PC-9 (cell line): ENCODE measurements around the gene FBXW7.

ENCODE experiments used
- EZH2 ChIP-seq: fragments of 200-600 bp; sonication (generic); IDR thresholded peaks from 2 replicates; pipeline ENCODE4 v1.8.0; 2017; ENCODE audit warnings: antibody characterized with exemption, low read depth
- TF ChIP-seq, protein P1 (sequence below): fragments of 200-600 bp; sonication (generic); conservative IDR thresholded peaks from 2 replicates; pipeline ENCODE4 v1.6.1; 2017; ENCODE audit warnings: mixed run types, antibody characterized with exemption, mild to moderate bottlenecking, moderate library complexity

GRCh38 chr4:152281822-152282221, 254.1 kb downstream of the FBXW7 start:
- TF ChIP-seq, protein P1, sequence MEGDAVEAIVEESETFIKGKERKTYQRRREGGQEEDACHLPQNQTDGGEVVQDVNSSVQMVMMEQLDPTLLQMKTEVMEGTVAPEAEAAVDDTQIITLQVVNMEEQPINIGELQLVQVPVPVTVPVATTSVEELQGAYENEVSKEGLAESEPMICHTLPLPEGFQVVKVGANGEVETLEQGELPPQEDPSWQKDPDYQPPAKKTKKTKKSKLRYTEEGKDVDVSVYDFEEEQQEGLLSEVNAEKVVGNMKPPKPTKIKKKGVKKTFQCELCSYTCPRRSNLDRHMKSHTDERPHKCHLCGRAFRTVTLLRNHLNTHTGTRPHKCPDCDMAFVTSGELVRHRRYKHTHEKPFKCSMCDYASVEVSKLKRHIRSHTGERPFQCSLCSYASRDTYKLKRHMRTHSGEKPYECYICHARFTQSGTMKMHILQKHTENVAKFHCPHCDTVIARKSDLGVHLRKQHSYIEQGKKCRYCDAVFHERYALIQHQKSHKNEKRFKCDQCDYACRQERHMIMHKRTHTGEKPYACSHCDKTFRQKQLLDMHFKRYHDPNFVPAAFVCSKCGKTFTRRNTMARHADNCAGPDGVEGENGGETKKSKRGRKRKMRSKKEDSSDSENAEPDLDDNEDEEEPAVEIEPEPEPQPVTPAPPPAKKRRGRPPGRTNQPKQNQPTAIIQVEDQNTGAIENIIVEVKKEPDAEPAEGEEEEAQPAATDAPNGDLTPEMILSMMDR, result no peak
- no peak for TF ChIP-seq EZH2
